Stimulated activated CD4-positive, alpha-beta T cell treated with anti-CD3 and anti-CD28 coated beads, TNF-alpha, amount 100 ng/mL, for 1 hour (primary cell): ENCODE data around the gene PPM1N.

Experiments
- DNase-seq, 3 donors: peaks; one replicate each; pipeline ENCODE4 v3.0.0-alpha.2; 2020; ENCODE audit warnings: low read depth in 3 of 3, low spot score in 1 of 3

Gene PPM1N

DNA sequence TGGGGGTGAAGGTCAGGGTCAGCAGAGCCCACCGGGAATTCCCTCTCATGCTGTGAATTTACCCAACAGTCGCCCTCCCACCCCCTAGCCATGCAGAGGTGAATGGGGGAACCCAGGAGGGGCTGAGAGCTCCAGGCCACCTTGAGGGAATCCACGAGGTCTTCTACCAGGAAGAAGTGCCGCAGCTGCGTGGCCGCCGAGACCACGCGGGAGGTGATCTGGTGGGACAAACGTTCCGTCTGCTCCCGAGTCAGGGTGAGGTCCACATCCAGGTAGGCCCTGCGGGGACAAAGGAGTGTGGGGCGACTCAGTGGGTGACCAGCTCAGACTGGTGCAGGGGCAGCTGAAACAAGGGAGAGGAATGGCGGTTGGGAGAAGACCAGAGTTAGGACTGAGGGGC lies 9.5 kb upstream of the PPM1N start:
- DNase-seq, result no peak

DNA sequence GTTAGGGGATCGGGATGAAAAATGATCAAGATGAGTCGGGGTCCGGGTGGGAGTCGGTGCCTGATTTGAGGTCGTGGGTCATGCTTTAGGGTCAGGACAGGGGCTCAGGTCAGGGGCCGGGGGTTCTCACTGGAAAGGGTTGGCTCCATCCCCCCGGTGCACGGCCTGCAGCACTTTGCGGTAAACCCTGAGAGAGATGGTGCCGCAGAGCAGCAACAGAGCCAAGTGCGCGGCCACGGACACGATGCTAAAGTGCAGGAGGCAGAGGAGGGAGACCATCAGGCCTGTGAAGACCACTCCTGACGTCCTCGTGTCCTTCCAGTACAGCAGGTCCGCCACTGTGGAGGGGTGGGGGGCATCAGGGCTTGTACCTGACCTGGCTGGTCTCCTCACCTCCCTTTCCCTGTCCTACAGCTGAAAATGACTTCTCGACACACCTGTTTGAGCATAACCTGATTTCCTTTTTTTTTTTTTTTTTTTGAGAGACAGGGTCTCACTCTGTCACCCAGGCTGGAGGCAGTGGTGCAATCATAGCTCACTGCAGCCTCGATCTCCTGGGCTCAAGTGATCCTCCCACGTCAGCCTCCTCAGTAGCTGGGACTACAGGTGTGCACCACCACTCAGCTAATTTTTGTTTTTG lies 8.9 kb upstream of the PPM1N start:
- no peak for DNase-seq

DNA sequence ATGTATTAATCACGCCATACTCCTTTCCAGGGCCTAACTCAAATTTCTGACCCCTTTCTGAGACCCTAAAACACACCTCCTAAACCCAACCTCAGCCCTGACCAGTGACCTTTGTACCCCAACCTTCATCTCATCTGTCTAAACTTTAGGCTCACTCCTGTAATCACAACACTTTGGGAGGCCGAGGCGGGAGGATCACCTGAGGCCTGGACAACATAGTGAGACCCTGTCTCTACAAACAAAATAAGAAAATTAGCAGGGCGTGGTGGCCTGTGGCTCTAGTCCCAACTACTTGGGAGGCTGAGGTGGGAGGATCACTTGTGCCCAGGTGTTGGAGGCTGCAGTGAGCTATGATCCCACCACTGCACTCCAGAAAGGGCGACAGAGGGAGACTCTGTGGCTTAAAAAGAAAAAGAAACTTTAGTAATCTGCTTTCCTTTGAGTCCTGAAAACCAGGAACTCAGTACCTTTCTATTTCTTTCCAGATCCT lies 6.1 kb upstream of the PPM1N start:
- DNase-seq, result no peak

DNA sequence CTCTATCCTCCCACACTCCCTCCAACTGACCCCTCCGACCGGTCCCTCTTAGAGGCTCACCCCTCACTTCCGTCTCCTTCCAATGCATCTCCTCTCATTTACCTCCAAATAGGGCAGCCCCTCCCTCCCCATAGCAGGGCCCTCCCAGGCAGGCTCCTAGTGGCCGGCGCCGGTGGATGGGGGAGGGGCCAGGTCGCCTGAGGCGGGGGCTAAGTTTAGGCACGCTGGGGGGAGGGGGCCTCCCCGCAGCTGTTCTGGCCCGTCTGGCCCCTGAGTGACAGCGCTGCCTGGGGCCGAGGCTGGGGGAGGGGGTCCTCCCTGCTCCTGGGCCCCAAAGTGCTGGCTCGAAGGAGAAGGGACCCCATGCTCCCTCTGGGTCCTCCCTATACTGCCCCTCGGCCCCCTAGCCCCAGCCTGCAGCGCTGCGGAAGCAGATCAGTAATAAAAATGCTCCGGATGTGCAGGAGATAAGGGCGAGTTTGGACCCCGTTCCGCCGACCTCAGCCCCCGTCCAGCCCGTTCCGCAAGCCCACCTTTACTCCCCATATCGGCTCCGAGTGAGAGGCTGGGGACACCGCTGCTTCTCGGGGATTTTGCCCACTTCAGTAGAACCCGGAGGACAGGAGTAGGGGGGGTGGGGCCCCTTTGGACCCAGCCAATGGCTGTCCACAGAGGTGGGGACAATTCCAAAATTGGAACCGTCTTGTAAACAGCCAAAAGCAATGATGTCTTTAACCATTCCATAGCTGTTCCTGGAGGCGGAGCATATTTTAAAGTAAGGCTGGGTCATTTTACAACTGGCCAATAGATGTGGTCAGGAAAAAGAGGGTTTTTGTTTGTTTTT lies 5.4 kb upstream of the PPM1N start:
- no peak for DNase-seq

DNA sequence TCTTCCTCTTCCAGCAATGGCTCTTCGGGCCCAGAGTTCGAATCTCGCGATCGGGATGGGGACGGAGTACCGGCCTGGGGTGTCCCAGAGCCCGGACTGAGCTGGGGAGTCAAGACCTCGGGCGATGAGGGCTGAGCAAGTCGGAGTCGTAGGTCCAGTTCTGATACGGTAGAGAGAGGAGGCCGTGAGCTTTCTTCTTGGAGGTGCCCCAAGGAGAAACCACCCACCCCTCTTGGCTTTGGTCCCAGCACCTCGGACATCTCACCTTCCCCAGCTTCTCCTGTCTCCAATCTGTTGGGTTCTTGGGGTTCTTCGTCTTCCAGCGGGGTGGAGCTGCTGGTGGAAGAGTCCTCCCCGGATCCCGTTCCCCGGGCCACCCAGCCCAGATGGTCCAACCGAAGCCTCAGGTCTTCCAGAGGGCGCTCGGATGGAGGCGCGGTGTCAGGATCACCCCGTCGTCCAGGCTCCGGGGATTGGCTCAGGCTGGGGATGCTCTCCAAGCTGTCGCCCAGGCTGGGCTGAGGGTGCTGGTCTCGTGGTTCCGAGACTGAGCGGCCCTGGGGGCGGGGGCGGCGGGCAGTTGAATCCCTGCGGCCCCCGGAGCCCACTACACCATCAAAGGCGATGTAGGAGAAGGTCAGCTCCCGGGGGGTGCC lies 3.9 kb upstream of the PPM1N start:
- no peak for DNase-seq

DNA sequence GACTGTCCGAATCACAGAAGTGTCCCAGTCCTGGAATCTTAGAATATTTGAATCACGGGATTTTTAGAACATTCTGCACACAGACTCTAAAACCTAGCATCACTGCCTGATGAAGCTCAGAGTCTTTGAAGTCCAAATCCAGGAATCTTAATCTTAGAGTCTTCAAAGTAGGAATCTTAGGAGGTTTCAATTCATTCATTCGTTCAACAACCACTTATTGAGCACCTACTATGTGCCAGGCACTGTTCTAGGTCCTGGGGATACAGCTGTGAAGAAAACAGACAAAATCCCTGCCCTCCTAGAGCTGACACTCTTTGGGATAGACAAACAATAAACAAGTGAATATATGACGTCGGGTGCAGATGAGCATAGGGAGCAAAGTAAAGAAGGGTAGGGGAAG lies 3.1 kb upstream of the PPM1N start:
- no peak for DNase-seq

DNA sequence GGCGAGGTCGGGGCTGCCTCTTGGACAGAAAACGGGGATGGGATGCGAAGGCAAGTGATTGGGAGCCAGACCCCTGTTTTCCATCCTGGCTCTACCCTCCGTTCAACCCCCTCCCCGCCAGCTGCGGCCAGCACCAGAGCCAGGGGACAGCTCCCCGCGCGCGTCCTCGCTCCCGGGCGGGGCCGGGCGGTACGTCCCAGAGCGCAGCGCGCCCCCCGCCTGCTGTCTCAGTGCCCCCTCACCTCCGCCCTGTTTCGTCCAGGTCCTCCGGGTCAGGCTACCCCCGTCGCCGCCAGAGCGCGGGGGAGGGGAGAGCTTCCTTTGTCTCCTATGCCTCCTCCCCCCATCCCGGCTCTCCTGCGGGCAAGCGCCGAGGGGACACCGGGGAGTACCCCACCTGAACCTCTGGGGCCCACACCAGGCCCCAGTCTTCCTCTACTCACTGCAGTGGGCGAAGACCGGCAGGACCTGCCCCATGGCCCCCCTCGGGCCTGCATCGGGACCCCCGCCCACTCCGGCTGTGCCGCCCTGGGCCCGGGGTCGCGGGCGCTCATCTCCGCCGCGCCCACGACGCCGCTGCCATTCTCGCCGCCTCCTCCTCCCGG lies 1.8 kb upstream of the PPM1N start:
- no peak for DNase-seq

DNA sequence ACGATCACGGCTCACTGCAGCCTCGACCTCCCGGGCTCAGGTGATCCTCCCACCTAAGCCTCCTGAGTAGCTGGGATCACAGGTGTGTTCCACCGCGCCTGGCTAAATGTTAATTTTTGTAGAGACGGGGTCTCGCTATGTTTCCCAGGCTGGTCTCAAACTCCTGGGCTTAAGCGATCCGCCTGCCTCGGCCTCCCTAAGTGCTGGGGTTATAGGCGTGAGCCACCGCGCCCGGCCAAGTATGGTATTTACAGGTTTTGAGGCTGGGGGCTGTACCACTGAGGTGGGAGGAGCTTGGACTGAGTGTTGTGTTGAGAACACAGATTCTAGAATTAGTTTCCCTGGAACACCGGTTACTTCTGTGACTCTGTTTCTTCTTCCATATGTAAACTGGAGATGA lies 452 bp upstream of the PPM1N start:
- DNase-seq, result no peak

DNA sequence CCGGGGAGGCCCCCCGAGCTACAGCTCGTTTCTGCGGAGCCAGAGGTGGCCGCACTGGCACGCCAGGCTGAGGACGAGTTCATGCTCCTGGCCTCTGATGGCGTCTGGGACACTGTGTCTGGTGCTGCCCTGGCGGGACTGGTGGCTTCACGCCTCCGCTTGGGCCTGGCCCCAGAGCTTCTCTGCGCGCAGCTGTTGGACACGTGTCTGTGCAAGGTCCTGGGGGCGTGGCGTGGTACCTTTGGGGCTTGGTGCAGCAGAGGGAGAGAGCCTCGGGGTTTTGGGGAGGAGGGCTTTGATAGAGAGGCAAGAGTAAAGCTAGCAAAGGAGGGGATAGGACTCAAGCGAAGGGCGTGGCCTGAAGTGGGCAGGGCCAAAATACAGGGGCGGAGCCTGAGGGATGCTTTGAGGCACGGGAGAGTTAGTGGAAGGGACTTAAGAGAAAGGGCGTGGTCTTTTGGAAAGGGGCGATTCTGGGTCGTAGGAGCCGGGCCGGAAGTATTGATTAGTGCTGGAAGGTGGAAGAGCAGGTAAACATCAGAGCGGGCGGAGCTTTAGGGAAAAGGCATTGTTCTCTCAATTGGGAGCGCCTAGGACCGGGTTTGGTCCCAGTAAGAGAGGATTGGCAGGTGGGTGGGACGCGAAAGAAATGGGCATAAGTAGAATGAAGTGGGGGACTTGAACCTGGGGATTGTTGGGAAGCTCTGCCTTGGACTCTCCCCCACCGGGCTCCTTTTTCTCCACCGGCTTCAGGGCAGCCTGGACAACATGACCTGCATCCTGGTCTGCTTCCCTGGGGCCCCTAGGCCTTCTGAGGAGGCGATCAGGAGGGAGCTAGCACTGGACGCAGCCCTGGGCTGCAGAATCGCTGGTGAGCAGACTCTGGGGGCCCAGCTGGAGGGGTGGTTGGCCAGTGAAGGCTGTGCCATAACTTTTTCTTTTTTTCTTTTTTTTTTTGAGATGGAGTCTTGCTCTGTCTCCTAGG lies 1.2 kb downstream of the PPM1N start:
- DNase-seq, result peak in 1 of 3 donors; percentile 53

DNA sequence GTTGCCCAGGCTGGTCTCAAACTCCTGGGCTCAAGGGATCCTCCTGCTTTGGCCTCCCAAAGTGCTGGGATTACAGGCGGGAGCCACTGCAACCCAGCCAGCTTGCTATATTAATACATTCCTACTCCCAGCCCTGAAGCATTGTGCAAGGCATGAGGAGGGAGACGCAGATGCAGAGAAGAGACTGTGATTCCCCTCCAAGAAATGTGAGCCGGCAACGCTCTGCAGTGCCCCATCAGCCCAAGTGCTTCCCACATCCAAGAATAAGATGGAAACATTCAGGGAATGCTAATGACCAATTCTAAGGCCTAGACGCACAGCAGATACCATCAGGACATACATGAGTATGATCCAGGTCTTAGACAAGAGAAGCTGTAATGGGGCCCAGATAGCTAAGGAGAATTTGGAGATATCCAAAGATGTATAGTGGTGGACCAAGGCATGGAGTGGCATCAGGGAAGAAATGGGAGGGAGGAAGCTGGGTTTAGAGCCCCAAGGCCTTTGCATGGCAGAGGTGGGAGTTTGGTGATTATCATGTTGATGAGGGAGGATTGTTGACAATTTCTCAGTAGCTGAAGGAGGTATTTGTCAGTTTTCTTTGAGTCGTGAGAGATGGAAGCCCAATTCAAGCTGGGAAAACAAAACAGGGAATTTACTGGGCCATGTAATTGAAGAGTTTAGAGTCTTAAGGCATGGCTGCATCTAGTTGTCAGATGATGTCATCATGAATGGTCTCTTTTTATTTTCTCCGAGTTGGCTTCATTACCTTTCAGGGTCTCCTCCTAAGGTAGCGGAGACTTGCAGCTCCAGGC lies 2.9 kb downstream of the PPM1N start:
- no peak for DNase-seq

DNA sequence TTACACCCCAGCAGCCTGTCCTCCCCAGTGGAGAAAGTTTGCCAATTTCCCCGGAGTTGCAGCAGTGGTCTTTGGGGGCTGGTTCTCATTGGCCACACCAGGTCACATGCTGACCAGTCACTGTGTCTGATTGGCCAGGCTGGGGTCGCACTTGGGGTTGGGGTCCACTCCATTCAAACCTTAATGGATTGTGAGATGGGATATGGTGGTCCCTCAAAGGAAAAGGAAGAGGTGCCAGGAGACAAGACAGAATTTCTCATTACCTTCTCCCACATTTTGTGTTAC lies 3.4 kb downstream of the PPM1N start:
- DNase-seq, result no peak

DNA sequence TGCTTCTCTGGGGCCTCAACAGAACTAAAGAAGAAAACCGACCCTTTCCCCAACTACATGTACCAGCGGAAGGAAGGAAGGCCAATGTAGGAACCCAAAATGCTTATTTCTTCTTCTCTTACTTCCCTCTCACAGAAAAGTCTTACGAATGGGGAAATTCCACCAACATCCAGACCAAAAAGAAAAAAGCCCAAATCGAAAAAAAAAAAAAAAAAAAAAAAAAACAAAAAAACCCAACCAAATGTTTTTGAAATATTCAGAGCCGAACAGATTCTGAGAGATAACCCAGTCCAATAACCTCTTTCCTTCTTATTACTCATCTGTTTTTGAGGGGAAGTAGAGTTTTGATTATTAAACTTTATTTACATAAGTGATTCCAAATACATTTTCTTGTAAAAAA lies 3.9 kb downstream of the PPM1N start:
- DNase-seq, result no peak

DNA sequence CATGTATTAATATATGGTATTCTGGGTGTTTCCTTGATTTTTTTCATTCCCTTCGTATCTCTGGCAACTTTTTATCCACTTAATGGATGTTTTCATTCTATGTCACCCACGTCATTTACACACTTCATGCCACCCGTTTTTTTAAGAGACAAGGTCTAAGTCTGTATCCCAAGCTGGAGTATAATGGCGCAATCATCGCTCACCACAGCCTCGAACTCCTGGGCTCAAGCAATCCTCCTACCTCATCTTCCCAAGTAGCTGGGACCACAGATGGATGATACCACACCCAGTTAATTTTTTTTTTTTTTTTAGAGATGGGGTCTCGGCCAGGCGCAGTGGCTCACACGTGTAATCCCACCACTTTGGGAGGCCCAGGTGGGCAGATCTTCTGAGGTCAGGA lies 5.7 kb downstream of the PPM1N start:
- no peak for DNase-seq

DNA sequence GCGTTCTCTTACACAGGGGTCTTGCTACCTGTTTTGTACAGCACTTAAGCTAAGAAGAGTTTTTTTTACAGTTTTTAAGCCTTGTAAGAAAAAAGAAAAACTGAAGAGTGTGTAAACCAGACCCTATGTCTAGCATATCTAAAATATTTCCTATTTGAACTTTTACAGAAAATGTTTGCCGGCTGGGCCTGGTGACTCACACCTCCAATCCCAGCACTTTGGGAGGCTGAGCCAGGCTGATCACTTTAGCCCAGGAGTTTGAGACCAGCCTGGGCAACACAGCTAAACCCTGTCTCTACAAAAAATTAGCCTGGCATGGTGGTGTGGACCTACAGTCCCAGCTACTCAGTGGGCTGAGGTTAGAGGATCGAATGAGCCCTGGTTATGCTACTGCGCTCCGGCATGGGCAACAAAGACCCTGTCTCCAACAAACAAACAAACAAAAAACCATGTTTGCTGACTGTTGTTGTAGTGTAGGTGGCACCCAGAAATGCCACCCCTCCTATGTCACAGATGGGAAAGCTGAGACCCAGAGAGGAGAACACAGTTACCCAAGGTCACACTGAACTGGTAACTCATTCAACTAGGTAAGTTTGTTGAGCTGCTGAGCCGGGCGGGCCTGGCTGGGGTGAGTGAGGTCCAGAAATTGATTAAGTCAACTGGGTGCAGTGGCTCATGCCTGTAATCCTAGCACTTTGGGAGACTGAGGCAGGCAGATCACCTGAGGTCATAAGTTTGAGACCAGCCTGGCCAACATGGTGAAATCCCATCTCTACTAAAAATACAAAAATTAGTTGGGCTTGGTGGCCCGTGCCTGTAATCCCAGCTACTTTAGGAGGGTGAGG lies 7.1 kb downstream of the PPM1N start:
- DNase-seq, result no peak

DNA sequence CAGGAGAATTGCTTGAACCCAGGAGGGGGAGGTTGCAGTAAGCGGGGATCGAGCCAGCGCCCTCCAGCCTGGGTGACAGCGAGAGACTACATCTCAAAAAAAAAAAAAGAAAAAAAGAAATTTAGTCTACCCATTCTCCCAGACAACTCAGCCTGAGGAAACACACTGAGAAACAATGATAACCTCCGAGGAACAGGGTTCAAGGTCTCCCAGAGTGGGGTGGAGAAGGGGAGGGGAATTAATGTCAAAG lies 7.7 kb downstream of the PPM1N start:
- DNase-seq, result no peak

DNA sequence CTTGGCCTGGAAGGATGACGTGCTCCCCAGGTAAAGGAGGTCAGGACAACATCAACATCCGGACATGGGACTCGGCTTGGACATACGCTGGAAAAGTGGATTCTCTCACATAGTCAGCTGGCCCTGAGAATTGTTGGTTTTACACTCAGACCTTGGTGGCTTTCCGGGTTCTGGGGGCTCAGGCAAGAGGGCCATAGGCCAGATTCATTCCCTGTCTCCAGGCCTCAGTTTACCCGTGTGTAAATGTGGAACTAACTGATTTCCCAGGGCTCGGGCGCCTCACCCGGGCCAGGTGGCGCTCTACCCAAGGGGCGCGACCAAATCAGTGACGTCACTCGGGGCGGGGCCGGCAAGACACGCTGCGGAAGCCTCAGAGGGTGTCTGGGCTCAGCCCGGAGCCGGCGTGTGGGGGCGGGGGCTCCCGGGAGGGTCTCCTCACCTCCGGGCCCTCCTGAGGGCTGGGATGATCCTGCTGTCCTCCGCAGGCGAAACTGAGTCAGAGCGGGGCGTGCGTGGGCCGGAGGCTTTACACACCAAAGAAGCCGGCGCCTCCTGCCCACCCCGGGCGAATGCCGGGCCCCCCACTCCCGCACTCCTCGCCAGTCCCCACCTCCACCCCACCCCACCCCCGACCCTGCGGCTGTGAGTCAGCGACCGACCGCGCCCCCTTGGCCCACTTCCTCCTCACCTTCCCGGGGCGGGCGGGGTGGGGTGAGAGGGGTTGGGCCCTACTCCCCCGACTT lies 8.2 kb downstream of the PPM1N start:
- peak; percentile 93 to 99 (median 95) for DNase-seq

DNA sequence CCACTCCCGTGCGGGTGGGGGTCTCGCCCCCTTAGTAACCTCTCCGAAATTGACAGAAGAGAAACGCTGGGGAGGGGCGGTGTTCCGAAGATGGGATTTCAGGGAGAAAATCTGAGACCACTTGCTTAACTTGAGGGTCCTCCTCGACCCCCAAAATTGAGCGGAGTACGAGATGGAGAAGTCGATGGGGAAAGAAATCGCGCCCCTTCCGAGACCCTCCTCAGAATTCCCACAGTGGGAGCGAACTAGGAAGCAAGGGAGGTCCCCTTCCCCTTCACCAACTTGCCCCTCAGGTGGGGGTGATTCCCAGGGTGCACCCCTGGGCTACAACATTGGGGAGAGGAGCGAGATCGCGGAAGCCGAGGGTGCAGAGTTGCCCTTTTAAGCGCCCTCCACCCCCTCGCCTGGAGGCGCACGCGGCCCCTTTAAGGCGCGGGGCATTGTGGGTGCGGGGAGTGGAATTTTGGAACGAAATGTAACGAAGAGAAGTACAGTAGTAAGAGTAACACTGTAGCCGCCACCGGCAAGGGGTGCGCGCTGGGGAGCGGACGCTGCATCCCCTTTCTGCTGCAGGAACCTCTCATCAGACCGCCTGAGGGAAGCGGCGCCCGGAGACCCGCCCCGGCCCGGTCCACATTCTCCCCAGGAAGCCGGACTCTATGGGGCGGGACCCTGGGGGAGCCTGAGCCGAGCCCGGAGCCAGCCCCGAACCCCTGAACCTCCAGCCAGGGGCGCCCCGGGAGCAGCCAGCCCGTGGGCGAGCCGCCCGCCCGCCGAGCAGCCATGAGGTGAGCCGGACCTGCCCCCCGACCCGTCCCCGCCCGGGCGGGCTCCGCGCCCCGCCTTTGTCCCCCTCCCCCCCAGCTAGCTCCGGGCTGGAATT lies 9.0 kb downstream of the PPM1N start, which contains the start of gene VASP:
Gene VASP, plus strand, starts transcription at position 491 of the 883 bp plus-strand sequence. Its CDS starts 293 bp downstream, at position 784.
- DNase-seq, result peak; percentile 78 to 83 (median 80)
